Endothelial cell of umbilical vein (primary cell): Measurements from ENCODE around the gene KLHL17. TPM values are rescaled to one million over a fixed set of nuclear protein-coding genes. Genes with fewer than 3 reads are reported as not detected.

Experiments used
- BruUV-seq: library from RNA; stranded (reverse); fragments of 400-500 nt; replicated peaks from 2 replicates; lab custom pipeline; 2021; lab: Mats Ljungman, UMichigan
- CTCF ChIA-PET: fragments of 300-600, 350-600 bp; sonication (Branson Sonifier 250); formaldehyde crosslinking; loops from one replicate; lab custom pipeline; 2021; ENCODE audit warnings: antibody characterized with exemption, inconsistent platforms; lab: Charles Lee
- POLR2A ChIA-PET: fragments of 300-600, 350-600 bp; sonication (Branson Sonifier 250); formaldehyde crosslinking; loops from one replicate; lab custom pipeline; 2021; ENCODE audit warnings: antibody characterized with exemption, inconsistent platforms; lab: Charles Lee
- DNase-seq: peaks from one replicate; pipeline ENCODE4 v3.0.0-alpha.2; 2011; ENCODE audit warnings: low read depth, low spot score
- FAIRE-seq: peaks from 2 replicates; lab custom pipeline; 2011; peaks lifted over from hg19 to GRCh38; lab: Jason Lieb, UNC
- H2AFZ ChIP-seq: 2 replicates; pipeline ENCODE4 v1.6.0; 2012; ENCODE audit warnings: low read depth, low read length, control low read depth, inconsistent platforms
- H3K27ac ChIP-seq: 2 replicates; pipeline ENCODE4 v1.5.1; 2011; ENCODE audit warnings: low read depth, mild to moderate bottlenecking, control low read depth, low read length, moderate library complexity; ENCODE audit not compliant: insufficient read depth
- H3K27me3 ChIP-seq, 2 experiments: 2 replicates each; pipeline versions ENCODE4 v1.6.0 to v1.6.1; 2011; ENCODE audit warnings: low read length in 2 of 2, mixed read lengths in 1 of 2; ENCODE audit not compliant: control insufficient read depth in 2 of 2, insufficient read depth in 2 of 2
- H3K36me3 ChIP-seq, 2 experiments: 2 replicates in 1 of 2; 3 replicates in 1 of 2; pipeline ENCODE4 v1.5.1; 2011; ENCODE audit warnings: low read length in 2 of 2, mild to moderate bottlenecking in 1 of 2, moderate library complexity in 1 of 2; ENCODE audit not compliant: control insufficient read depth in 2 of 2, insufficient read depth in 2 of 2; ENCODE audit errors: extremely low read depth in 1 of 2
- H3K4me1 ChIP-seq: 3 replicates; pipeline ENCODE4 v1.5.1; 2011; ENCODE audit warnings: mild to moderate bottlenecking, low read length; ENCODE audit not compliant: control insufficient read depth, insufficient read depth; ENCODE audit errors: extremely low read depth
- H3K4me2 ChIP-seq: 2 replicates; pipeline ENCODE4 v1.6.1; 2011; ENCODE audit warnings: low read length, control low read depth, mixed read lengths; ENCODE audit not compliant: insufficient read depth
- H3K4me3 ChIP-seq, 3 experiments: fragments of 200-600 bp in 1 of 3; sonication (generic), shearing (Covaris generic) in 1 of 3; replicated peaks in 1 of 3; 2 replicates each; pipeline ENCODE4 v1.5.1; 2011 to 2016; ENCODE audit warnings: control low read depth in 3 of 3, low read length in 3 of 3, mild to moderate bottlenecking in 2 of 3, inconsistent platforms in 1 of 3, low read depth in 1 of 3, moderate library complexity in 1 of 3; ENCODE audit not compliant: insufficient read depth in 1 of 3
- H3K79me2 ChIP-seq: 2 replicates; pipeline ENCODE4 v1.6.0; 2012; ENCODE audit warnings: low read length, inconsistent platforms; ENCODE audit not compliant: control insufficient read depth, insufficient read depth
- H3K9ac ChIP-seq: replicated peaks from 2 replicates; pipeline ENCODE3; 2011; ENCODE audit warnings: low read length, control low read depth; ENCODE audit not compliant: insufficient read depth; ENCODE audit errors: extremely low read depth
- H3K9me1 ChIP-seq: replicated peaks from 3 replicates; pipeline ENCODE4 v1.6.0; 2011; ENCODE audit warnings: mild to moderate bottlenecking, low read length; ENCODE audit not compliant: control insufficient read depth, insufficient read depth; ENCODE audit errors: extremely low read depth
- H3K9me3 ChIP-seq: replicated peaks from 2 replicates; pipeline ENCODE4 v1.5.1; 2012; ENCODE audit warnings: low read length, inconsistent platforms; ENCODE audit not compliant: control insufficient read depth, insufficient read depth
- H4K20me1 ChIP-seq: replicated peaks from 2 replicates; pipeline ENCODE3; 2011; ENCODE audit warnings: mild to moderate bottlenecking, low read length; ENCODE audit not compliant: control insufficient read depth, insufficient read depth; ENCODE audit errors: extremely low read depth
- EZH2 ChIP-seq: IDR thresholded peaks from 2 replicates; pipeline ENCODE4 v1.6.1; 2012; ENCODE audit warnings: borderline replicate concordance, low read depth, mild to moderate bottlenecking, moderate library complexity, low read length, inconsistent platforms; ENCODE audit not compliant: severe bottlenecking
- GATA2 ChIP-seq: IDR thresholded peaks from 2 replicates; pipeline ENCODE4 v1.7.0; 2011; ENCODE audit warnings: low read depth, mild to moderate bottlenecking, moderate library complexity, mixed read lengths, low read length; ENCODE audit not compliant: insufficient read length, insufficient read depth
- POLR2A ChIP-seq: IDR thresholded peaks from 2 replicates; pipeline ENCODE4 v1.6.1; 2012; ENCODE audit warnings: low read depth, mild to moderate bottlenecking, control low read depth, low read length
- dilution Hi-C: fragments of 300-500 bp; cut with MboI; formaldehyde crosslinking; loops from one replicate; pipeline ENCODE4 v1.15.0; 2019; ENCODE audit warnings: low sequenced_read_pairs; ENCODE audit not compliant: extremely low pct_ligation_motif_present
- intact Hi-C: fragments of 100-400 bp; cut with micrococcal nuclease; formaldehyde crosslinking; loops from one replicate; pipeline ENCODE4 v1.10.0; 2022
- polyA plus RNA-seq, 4 experiments: library from polyadenylated mRNA; depleted of rRNA in 3 of 4; stranded (reverse) in 3 of 4; unstranded in 1 of 4; fragments of >200 nt; gene quantifications; 2 replicates each; pipeline versions ENCODE4 v1.2.1 to v1.2.3, GENCODE V29; 2011 to 2012; ENCODE audit warnings: missing spikeins in 1 of 4
- total RNA-seq: library from RNA; stranded (reverse); gene quantifications from 2 replicates; pipeline ENCODE4 v1.2.3, GENCODE V29; 2021

The KLHL17 gene
- total and polyA plus RNA-seq, 2 donors (not counting 3 experiments of a cell fraction or from before 2014, with no cell fraction given): 27.0 to 30.1 TPM

GRCh38 chr1:950268-950667, 10.1 kb upstream of the KLHL17 start:
- Histone ChIP-seq H3K9me1 (no peaks in the 10 kb centered on the region), H3K27me3 (no peaks in the 10 kb centered on the region), H3K4me2 (no peak overlapping the region), H3K79me2 (no peaks in the 10 kb centered on the region), H4K20me1 (no peaks in the 10 kb centered on the region), H3K4me1 (no peaks in the 10 kb centered on the region), H3K36me3 (peaks cover 0 to 68% of the 10 kb centered on the region in 2 experiments), H3K9me3 (no peaks in the 10 kb centered on the region), H3K9ac (no peak overlapping the region), H3K4me3 (no peak overlapping the region), H3K27ac (no peak overlapping the region), H2AFZ (no peak overlapping the region)
- ChIA-PET CTCF (no interaction called here), POLR2A (no interaction called here)
- BruUV-seq: no TSS peak
- DNase-seq: no peak
- no peak for TF ChIP-seq EZH2
- intact Hi-C loops: no loop called here
- dilution Hi-C loops: no loop called here
- FAIRE-seq: no peak

- dilution Hi-C loops: no loop called here
These were observed 9.5 kb upstream of the KLHL17 start for GRCh38 chr1:950881-951280.

More at GRCh38 chr1:950881-951280, 9.5 kb upstream of the KLHL17 start:
- TF ChIP-seq POLR2A (no peak), EZH2 (no peak), GATA2 (no peak)
- DNase-seq (no peak), FAIRE-seq (no peak)
- Histone ChIP-seq H3K4me3 (no peak overlapping the region), H3K36me3 (peaks cover 0 to 67% of the 10 kb centered on the region in 2 experiments), H2AFZ (no peak overlapping the region), H3K9ac (no peak overlapping the region), H3K9me1 (no peaks in the 10 kb centered on the region), H4K20me1 (no peaks in the 10 kb centered on the region), H3K27me3 (no peaks in the 10 kb centered on the region), H3K9me3 (no peaks in the 10 kb centered on the region), H3K79me2 (no peaks in the 10 kb centered on the region), H3K27ac (no peak overlapping the region), H3K4me2 (no peak overlapping the region), H3K4me1 (no peaks in the 10 kb centered on the region)
- ChIA-PET CTCF (no interaction called here), POLR2A (no interaction called here)
- intact Hi-C loops: loop anchor here (1.0 kb wide), 1 partner anchor 47 kb away; no protein-coding TSS in a partner anchor
- BruUV-seq: no TSS peak
